ENCODE data around the gene ANG. TPM values are rescaled to one million over a fixed set of nuclear protein-coding genes. Genes with fewer than 3 reads are reported as not detected.

The ANG gene
- polyA plus RNA-seq, 3 donors, result 9.8 to 55.7 (median 31.4) TPM

DNA sequence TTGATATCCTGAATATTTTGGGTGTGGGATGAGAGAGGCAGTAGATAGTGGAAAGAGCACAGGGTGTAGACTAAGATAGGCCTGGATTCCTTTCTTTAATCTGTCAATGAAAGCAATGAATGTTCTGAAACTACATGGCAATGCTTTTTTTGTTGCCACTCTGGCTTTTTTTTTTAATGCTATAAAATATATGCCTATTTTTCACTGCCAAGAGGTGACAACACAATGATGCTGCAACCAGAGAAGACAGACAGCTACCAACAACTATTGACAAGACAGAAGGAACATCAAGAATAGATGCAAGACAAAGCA is 9.4 kb downstream of the ANG start:
- H4K20me1 ChIP-seq (ENCODE audit: insufficient read depth, low read length), result no peaks in the 10 kb centered on the region
- no peak overlapping the region for H2AFZ ChIP-seq (ENCODE audit: insufficient read depth, low read depth, low read length, poor library complexity, severe bottlenecking)
- Mint-ChIP-seq H3K27me3 (ENCODE audit: low read depth in 3 of 3) (no peaks in the 10 kb centered on the region), H3K36me3 (peaks cover 26 to 33% of the 10 kb centered on the region in 2 donors), H3K4me3 (no peak overlapping the region), H3K9me3 (peaks cover 0 to 9% (median 0%) of the 10 kb centered on the region in 7 donors), H3K4me1 (peaks cover 14% of the 10 kb centered on the region), H3K27ac (peak overlapping the region in 1 of 7 donors; percentile 33)
- DNase-seq, result no peak
- H3K27ac ChIP-seq (ENCODE audit: low read depth in 1 of 2, low read length in 2 of 2), result no peak overlapping the region
- H3K4me2 ChIP-seq (replicated peaks; ENCODE audit: extremely low read depth, low read length, poor library complexity, severe bottlenecking), result no peak overlapping the region
- peaks cover 16 to 21% of the 10 kb centered on the region in 2 donors for H3K36me3 ChIP-seq (replicated peaks in 1 of 2; ENCODE audit: control insufficient read depth in 1 of 2, insufficient read depth in 2 of 2, low read length in 2 of 2)
- peaks cover 12 to 16% of the 10 kb centered on the region in 2 donors for H3K4me1 ChIP-seq (ENCODE audit: control insufficient read depth in 1 of 2, insufficient read depth in 2 of 2, low read length in 2 of 2)
- no peaks in the 10 kb centered on the region for H3K79me2 ChIP-seq (ENCODE audit: insufficient read depth, low read length)
- intact Hi-C loops (cut with micrococcal nuclease), result loop anchor here (2.0 to 10.0 kb wide), 3 partner anchors 157 to 277 kb away; no protein-coding TSS in a partner anchor
- H3K27me3 ChIP-seq (ENCODE audit: control insufficient read depth in 2 of 2, insufficient read depth in 2 of 2, low read length in 2 of 2), result no peaks in the 10 kb centered on the region
- H3K9me3 ChIP-seq (replicated peaks in 1 of 2; ENCODE audit: control insufficient read depth in 1 of 2, insufficient read depth in 1 of 2, low read length in 2 of 2), result no peaks in the 10 kb centered on the region
- no peak overlapping the region for H3K9ac ChIP-seq (ENCODE audit: insufficient read depth, low read length, poor library complexity, severe bottlenecking)
- TF ChIP-seq, protein P1, sequence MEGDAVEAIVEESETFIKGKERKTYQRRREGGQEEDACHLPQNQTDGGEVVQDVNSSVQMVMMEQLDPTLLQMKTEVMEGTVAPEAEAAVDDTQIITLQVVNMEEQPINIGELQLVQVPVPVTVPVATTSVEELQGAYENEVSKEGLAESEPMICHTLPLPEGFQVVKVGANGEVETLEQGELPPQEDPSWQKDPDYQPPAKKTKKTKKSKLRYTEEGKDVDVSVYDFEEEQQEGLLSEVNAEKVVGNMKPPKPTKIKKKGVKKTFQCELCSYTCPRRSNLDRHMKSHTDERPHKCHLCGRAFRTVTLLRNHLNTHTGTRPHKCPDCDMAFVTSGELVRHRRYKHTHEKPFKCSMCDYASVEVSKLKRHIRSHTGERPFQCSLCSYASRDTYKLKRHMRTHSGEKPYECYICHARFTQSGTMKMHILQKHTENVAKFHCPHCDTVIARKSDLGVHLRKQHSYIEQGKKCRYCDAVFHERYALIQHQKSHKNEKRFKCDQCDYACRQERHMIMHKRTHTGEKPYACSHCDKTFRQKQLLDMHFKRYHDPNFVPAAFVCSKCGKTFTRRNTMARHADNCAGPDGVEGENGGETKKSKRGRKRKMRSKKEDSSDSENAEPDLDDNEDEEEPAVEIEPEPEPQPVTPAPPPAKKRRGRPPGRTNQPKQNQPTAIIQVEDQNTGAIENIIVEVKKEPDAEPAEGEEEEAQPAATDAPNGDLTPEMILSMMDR (IDR thresholded peaks at IDR 0.05), result peak; percentile 33
- H3K4me3 ChIP-seq (replicated peaks in 1 of 3; ENCODE audit: low read depth in 2 of 3, low read length in 3 of 3), result no peak overlapping the region

DNA sequence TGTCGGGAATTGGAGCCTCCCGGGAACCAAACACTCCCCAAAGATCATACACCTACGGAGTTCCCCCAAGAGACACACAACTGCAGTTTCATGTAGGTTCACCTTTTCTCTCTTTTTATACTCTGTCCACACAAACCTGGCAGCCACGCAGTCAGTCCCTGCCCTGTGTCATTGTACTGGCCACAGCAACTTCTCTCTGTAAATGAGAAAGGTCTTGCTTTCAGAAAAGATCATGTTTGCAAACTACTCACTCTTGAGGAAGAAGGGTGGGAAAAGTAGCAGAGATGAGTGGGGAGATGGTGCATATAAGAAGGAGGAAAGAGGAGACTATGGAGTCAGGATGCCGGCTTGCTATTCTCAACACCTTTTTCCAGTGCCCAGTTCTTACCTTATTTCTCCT is 10.4 kb downstream of the ANG start:
- intact Hi-C loops (cut with micrococcal nuclease), result loop anchor here (2.0 to 10.0 kb wide), 3 partner anchors 156 to 276 kb away; no protein-coding TSS in a partner anchor
- no peaks in the 10 kb centered on the region for H3K27me3 Mint-ChIP-seq (ENCODE audit: low read depth in 3 of 3)

More for the DNA sequence above, 10.4 kb downstream of the ANG start:
- H3K4me3 ChIP-seq (replicated peaks in 1 of 3; ENCODE audit: low read depth in 2 of 3, low read length in 3 of 3), result no peak overlapping the region
- peaks cover 8 to 14% of the 10 kb centered on the region in 2 donors for H3K36me3 ChIP-seq (replicated peaks in 1 of 2; ENCODE audit: control insufficient read depth in 1 of 2, insufficient read depth in 2 of 2, low read length in 2 of 2)
- H3K36me3 Mint-ChIP-seq, result peaks cover 17 to 24% of the 10 kb centered on the region in 2 donors
- H3K4me3 Mint-ChIP-seq, result no peak overlapping the region
- H3K79me2 ChIP-seq (ENCODE audit: insufficient read depth, low read length), result no peaks in the 10 kb centered on the region
- no peak overlapping the region for H3K27ac ChIP-seq (ENCODE audit: low read depth in 1 of 2, low read length in 2 of 2)
- 90% methylated on average over 2 of the region's 5 CpGs for WGBS (ENCODE audit: insufficient coverage)
- H3K27ac Mint-ChIP-seq, result no peak overlapping the region
- H3K9me3 Mint-ChIP-seq, result peaks cover 0 to 9% (median 0%) of the 10 kb centered on the region in 7 donors
- no peaks in the 10 kb centered on the region for H4K20me1 ChIP-seq (ENCODE audit: insufficient read depth, low read length)
- peaks cover 12 to 16% of the 10 kb centered on the region in 2 donors for H3K4me1 ChIP-seq (ENCODE audit: control insufficient read depth in 1 of 2, insufficient read depth in 2 of 2, low read length in 2 of 2)
- DNase-seq, result no peak
- no peak overlapping the region for H3K9ac ChIP-seq (ENCODE audit: insufficient read depth, low read length, poor library complexity, severe bottlenecking)
- no peak overlapping the region for H3K4me2 ChIP-seq (replicated peaks; ENCODE audit: extremely low read depth, low read length, poor library complexity, severe bottlenecking)
- TF ChIP-seq, protein P1 (IDR thresholded peaks at IDR 0.05), result no peak
- peaks cover 14% of the 10 kb centered on the region for H3K4me1 Mint-ChIP-seq
- no peaks in the 10 kb centered on the region for H3K27me3 ChIP-seq (ENCODE audit: control insufficient read depth in 2 of 2, insufficient read depth in 2 of 2, low read length in 2 of 2)
- H2AFZ ChIP-seq (ENCODE audit: insufficient read depth, low read depth, low read length, poor library complexity, severe bottlenecking), result no peak overlapping the region
- H3K9me3 ChIP-seq (replicated peaks in 1 of 2; ENCODE audit: control insufficient read depth in 1 of 2, insufficient read depth in 1 of 2, low read length in 2 of 2), result no peaks in the 10 kb centered on the region

Data from CD14-positive monocyte (primary cell).